Stimulated activated memory B cell treated with anti-CD40 and anti-IgM and Interleukin-4, amounts not matched to agents 10 μg/mL and 1 μg/mL and 100 μg/mL, for 72 hours (primary cell): ENCODE results near the gene TCHP.
"Not testable (repeated sequence)": the region's sequence is repeated elsewhere in the genome, so short reads cannot be mapped to it uniquely, and the experiment has no call there.

Experiments used
- ATAC-seq: fragments of 150-1000 bp; cut with Tn5 transposase; 2 replicates; pipeline ENCODE4 v1.10.0; 2021
- H3K27ac Mint-ChIP-seq: one replicate; pipeline ENCODE4 v1.8.0; 2022; ENCODE audit warnings: mild to moderate bottlenecking, mixed read lengths
- H3K27me3 Mint-ChIP-seq: one replicate; pipeline ENCODE4 v1.8.0; 2022; ENCODE audit warnings: mixed read lengths
- H3K36me3 Mint-ChIP-seq: one replicate; pipeline ENCODE4 v1.8.0; 2022; ENCODE audit warnings: mixed read lengths
- H3K4me1 Mint-ChIP-seq: one replicate; pipeline ENCODE4 v1.8.0; 2022; ENCODE audit warnings: mixed read lengths
- H3K4me3 Mint-ChIP-seq: one replicate; pipeline ENCODE4 v1.8.0; 2022; ENCODE audit warnings: mild to moderate bottlenecking, moderate library complexity, mixed read lengths
- H3K9me3 Mint-ChIP-seq: one replicate; pipeline ENCODE4 v1.8.0; 2022; ENCODE audit warnings: mixed read lengths

TCHP gene

DNA sequence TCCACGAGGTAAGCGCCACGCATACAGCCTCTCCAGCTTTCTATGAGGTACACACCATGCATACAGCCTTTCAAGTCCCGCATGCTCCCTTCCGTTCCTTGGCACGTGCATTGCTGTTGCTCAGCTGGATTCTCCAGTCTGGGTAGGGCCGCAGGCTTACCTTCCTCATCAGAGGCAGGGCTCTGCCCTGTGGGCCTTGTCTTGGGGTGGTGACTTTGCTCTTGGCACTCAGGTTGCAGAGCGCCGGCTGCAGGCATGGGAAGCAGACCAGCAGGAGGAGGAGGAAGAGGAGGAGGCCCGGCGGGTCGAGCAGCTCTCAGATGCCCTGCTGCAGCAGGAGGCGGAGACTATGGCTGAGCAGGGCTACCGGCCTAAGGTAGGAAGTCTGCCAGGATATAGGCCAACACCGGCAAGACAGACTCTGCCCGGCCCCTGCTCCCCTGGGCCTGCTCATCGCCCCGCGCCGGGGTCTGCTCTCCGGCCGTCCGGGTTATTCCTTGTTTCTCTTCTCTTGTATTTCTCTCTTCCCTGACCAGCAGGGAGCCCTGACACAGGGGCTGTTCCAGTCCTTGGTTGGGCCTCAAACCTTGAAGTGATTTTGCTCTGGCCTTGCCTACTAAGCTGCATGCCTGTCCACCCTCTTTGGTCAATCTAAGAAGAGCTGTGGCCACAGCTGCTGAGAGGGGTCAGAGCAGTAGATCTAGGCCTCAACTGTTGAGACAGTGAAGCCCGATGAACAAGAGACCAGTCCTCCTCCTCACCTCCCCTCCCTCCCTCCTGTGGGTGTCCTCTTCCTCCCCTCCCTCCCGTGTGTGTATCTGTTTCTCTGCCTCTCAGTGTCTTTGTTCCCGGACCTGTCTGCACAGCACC, 15.3 kb downstream of the TCHP start:
- H3K4me1 Mint-ChIP-seq: no peaks in the 10 kb centered on the region
- no peak overlapping the region for H3K4me3 Mint-ChIP-seq
- H3K27ac Mint-ChIP-seq: no peak overlapping the region
- no peak for ATAC-seq
- peaks cover 69% of the 10 kb centered on the region for H3K36me3 Mint-ChIP-seq
- no peaks in the 10 kb centered on the region for H3K9me3 Mint-ChIP-seq
- H3K27me3 Mint-ChIP-seq: no peaks in the 10 kb centered on the region

DNA sequence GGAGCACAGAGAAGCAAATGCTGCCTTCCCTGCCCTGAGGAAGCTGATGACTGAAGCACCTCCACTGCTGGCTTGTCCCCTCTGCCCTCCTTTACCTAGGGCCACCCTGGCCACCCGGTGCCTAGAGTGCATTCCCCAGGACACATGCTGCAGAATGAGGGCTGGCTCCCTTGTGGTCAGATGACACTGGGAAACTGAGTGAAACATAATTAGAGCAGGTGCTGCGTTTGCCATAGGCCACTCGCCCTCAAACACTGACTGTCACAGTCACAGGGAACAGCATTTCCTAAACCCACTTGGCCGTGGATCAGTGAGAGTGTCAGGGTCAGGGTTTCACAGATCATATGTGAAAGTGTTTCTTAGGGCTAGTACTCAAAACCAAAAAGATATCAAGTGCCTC, 16.0 kb downstream of the TCHP start:
- Mint-ChIP-seq H3K27ac (no peak overlapping the region), H3K27me3 (no peaks in the 10 kb centered on the region), H3K4me1 (no peaks in the 10 kb centered on the region), H3K36me3 (peaks cover 69% of the 10 kb centered on the region), H3K4me3 (no peak overlapping the region), H3K9me3 (no peaks in the 10 kb centered on the region)
- no peak for ATAC-seq

DNA sequence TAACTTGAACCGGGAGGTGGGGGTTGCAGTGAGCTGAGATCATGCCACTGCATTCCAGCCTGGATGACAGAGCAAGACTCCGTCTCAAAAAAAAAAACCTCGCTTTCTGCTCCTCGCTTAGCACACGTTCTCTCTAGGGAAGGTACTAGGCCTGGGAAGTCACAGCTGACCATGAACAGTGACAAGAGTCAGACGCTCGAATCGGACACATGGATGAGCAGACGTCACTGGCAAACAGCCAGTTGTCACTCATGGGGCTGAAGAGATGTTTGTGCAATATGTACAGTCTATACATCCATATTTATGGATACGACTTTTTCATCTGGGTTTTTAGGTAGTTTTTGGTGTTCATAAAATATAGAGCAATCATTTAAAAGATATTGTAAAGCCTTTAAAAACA, 19.4 kb downstream of the TCHP start:
- Mint-ChIP-seq H3K4me3 (no peak overlapping the region), H3K36me3 (peaks cover 64% of the 10 kb centered on the region), H3K27ac (no peak overlapping the region), H3K9me3 (no peaks in the 10 kb centered on the region), H3K27me3 (no peaks in the 10 kb centered on the region), H3K4me1 (peaks cover 14% of the 10 kb centered on the region)
- no peak for ATAC-seq

DNA sequence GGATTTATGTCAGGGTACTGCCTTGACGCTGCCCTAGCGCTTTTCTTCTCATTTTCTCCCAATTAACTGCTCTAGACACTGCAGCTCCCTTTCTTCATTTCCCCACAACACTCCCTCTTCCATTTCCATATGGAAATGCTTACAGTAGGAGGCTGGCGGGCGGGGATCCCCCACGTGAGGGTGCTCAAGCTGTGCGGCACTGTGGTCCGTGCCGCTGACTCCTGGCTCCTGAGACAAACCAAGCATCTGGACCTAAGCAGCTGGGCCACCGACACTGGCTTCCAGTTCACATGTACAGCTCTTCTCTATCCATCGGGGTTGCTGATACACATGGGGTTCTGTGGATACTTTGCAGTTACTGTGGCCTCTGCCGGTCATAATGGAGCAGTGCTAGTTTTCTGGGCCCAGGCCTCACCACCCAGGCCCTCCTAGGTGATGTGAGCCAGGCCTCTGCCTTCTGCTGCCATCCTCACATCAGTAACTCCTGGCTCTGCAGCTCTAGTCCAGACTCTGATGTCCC, 20.2 kb downstream of the TCHP start:
- no peak for ATAC-seq
- no peak overlapping the region for H3K4me3 Mint-ChIP-seq
- H3K27ac Mint-ChIP-seq: no peak overlapping the region
- H3K36me3 Mint-ChIP-seq: peaks cover 61% of the 10 kb centered on the region
- H3K9me3 Mint-ChIP-seq: no peaks in the 10 kb centered on the region
- peaks cover 21% of the 10 kb centered on the region for H3K4me1 Mint-ChIP-seq
- no peaks in the 10 kb centered on the region for H3K27me3 Mint-ChIP-seq

DNA sequence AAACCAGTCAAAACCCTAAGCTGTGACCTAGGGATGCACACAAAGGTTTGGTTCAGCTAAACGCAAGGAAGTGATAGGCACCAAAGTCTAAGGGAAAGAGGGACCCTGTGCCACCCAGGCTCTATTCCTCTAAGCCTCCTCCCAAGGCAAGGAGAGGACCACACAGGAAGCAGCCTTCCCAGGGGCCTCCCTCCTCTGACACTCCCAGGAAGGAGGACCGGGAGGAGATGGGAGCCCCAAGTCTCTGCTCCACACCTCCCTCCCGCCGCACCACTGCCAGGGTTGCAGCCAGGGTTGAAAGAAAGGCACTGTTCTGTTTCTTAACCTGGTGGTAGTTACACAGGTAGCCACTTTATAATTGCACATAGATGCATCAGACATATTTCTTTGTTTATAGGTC, 21.9 kb downstream of the TCHP start:
- H3K27ac Mint-ChIP-seq: no peak overlapping the region
- H3K4me1 Mint-ChIP-seq: peaks cover 21% of the 10 kb centered on the region
- ATAC-seq: no peak
- H3K4me3 Mint-ChIP-seq: no peak overlapping the region
- H3K36me3 Mint-ChIP-seq: peaks cover 48% of the 10 kb centered on the region
- H3K27me3 Mint-ChIP-seq: no peaks in the 10 kb centered on the region
- no peaks in the 10 kb centered on the region for H3K9me3 Mint-ChIP-seq

DNA sequence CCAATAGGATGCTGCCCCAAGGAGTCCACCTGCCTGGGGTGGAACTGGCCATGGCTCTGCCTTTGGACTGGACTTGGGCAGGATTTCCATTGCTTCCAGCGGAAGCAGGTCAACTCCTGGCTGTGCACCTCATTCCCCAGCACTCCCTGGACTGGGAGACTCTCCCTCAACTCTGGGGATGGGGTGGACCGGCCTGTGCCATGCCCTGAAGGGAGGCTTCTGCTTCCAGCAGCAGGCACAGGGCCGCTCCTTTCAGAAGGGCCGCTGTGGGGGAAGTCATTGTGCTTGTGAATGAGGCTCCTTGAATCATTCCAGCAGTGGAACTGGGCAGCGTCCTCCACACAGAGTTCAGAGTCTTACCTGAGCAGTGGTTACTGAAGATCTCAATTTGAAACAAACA, 23.0 kb downstream of the TCHP start:
- ATAC-seq: no peak
- peaks cover 21% of the 10 kb centered on the region for H3K4me1 Mint-ChIP-seq
- no peaks in the 10 kb centered on the region for H3K27me3 Mint-ChIP-seq
- peak overlapping the region; percentile 25 for H3K27ac Mint-ChIP-seq
- H3K36me3 Mint-ChIP-seq: peaks cover 43% of the 10 kb centered on the region
- no peak overlapping the region for H3K4me3 Mint-ChIP-seq
- no peaks in the 10 kb centered on the region for H3K9me3 Mint-ChIP-seq

DNA sequence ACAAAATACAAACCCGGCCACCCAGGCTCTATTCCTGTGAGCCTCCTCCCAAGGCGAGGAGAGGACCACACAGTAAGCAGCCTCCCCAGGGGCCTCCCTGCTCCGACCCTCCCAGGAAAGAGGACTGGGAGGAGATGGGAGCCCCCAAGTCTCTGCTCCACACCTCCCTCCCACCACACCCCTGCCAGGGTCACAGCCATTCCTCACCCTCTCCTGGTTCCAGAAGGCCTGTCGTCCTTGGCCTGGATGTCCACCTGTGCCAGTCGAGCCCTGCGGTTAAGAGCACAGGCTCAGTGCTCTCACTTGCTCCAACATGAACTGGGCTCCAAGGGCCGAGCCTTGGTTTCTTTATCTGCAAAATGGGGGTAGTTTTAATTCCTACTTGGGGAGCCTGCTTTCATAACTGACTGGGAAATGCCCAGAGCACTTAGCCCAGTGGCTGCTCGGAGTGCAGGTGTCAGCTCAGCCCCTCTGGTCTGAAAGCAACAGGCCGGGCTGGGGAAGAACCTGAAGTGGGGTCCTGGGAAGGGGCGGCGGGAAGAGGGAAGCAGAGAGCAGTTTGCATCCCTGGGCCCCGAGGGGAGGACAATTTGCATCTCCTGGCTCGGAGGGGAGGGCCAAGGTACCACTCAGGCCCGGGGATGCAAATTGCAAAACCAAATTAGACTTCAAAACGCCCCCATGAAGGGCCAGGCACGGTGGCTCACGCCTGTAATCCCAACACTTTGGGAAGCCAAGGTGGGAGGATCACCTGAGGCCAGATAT, 23.6 kb downstream of the TCHP start:
- no peak for ATAC-seq
- Mint-ChIP-seq H3K9me3 (no peaks in the 10 kb centered on the region), H3K27me3 (no peaks in the 10 kb centered on the region), H3K4me3 (no peak overlapping the region), H3K27ac (peak overlapping the region; percentile 25), H3K36me3 (peaks cover 40% of the 10 kb centered on the region), H3K4me1 (peaks cover 21% of the 10 kb centered on the region)

DNA sequence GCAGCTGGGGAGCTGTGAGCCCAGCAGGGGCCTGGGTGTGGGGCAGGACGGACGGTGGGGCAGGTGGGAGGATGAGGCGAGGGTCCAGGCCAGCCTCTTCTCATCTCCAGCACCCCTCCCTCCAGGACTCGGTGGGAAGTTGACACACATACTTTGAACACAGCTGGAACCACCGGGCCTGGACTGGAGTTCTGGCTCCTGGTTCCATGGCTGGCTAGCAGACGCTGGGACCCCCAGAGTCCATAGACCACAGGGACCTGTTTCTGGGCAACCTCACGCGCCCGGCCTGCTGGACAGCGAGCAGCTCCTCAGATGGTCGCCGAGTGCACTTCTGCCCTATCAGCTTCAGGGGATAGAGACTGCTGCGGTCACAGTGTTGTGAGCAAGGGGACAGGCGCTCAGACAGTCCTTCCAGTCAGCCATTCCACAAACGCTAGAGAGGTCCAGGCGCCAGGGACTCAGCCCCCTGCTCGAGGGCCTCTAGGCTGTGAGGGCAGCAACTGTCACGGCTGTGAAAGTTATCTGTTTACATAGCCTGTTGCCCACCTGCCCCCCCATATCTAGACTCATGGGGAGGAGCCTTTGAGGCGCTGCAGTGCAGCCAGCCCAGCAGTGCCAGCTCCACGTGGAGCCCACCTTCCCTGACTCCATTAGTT, 25.2 kb downstream of the TCHP start:
- peaks cover 21% of the 10 kb centered on the region for H3K4me1 Mint-ChIP-seq
- no peak for ATAC-seq
- peaks cover 27% of the 10 kb centered on the region for H3K36me3 Mint-ChIP-seq
- no peak overlapping the region for H3K4me3 Mint-ChIP-seq
- no peaks in the 10 kb centered on the region for H3K27me3 Mint-ChIP-seq
- no peaks in the 10 kb centered on the region for H3K9me3 Mint-ChIP-seq
- H3K27ac Mint-ChIP-seq: peak overlapping the region; percentile 25

DNA sequence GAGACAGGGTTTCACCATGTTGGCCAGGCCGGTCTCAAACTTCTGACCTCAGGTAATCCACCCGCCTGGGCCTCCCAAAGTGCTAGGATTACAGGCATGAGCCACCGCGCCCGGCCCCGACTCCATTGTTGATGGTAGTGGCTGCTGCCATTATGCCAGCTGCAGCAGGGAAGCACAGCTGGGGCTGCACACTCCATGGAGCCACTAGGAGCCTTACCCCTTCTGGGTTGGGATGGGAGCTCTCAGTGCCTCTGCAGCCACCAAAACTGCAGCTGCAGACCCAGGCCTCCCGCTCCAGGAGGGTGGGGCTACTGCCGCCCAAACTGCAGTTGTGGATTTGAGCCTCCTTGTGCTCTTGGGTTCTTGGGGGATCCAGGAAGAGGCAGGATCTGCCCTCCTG, 25.9 kb downstream of the TCHP start:
- Mint-ChIP-seq H3K36me3 (peaks cover 20% of the 10 kb centered on the region), H3K27me3 (no peaks in the 10 kb centered on the region), H3K9me3 (no peaks in the 10 kb centered on the region)

DNA sequence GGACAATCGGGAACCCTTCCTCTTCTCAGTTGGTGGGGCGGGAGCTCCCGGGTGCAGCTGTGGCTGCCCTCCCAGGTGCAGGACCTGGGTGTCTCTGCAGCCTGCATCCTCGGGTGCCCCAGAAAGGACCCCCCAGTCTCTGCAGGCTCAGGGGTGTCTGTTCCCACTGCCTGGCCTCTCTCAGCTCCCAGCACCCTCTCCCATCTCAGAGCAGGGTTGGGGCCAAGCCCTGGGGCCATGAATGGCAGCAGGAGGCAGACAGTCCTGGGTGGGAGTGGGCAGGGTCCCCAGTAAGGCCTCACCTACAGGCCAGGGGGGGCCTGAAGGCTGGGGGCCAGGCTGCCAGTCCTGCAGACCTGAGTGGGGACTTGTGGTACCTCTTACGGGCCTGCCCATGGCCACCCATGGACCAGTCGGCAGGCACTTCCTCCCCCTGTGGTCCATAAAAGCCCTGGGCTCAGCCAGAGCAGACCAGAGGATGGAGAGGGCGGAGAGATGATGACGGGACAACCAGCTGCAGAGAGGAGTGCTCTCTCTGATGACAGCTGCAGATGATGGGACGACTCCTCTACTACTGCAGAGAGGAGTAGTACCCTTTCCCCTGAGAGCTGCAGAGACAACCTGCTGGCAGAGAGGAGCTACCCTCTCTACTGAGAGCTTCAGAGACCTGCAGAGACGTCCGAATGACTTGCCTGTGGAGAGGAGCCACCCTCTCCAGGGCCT, 26.6 kb downstream of the TCHP start:
- H3K36me3 Mint-ChIP-seq: peaks cover 23% of the 10 kb centered on the region
- ATAC-seq: no peak
- no peak overlapping the region for H3K4me3 Mint-ChIP-seq
- H3K4me1 Mint-ChIP-seq: peaks cover 21% of the 10 kb centered on the region
- no peaks in the 10 kb centered on the region for H3K27me3 Mint-ChIP-seq
- no peak overlapping the region for H3K27ac Mint-ChIP-seq
- H3K9me3 Mint-ChIP-seq: no peaks in the 10 kb centered on the region

More for the DNA sequence above, 25.9 kb downstream of the TCHP start:
- H3K4me3 Mint-ChIP-seq: no peak overlapping the region
- H3K4me1 Mint-ChIP-seq: peaks cover 21% of the 10 kb centered on the region
- no peak for ATAC-seq
- no peak overlapping the region for H3K27ac Mint-ChIP-seq

DNA sequence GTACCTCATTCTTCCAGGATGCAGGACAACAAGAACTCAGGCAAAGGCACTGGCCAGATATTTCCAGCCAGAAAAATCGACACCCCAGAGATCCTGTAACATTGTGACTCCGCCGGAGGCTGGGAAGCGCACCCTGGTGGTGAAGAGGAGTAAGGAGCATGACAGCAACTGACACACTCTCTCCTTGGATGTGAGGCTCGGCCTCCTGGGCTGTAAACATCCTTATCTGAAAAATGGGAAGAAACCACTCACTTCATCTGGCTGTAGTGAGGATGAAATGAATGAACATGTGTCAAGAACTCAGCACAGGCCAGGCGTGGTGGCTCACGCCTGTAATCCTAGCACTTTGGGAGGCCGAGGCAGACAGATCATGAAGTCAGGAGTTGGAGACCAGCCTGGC, 27.5 kb downstream of the TCHP start:
- H3K4me3 Mint-ChIP-seq: no peak overlapping the region
- no peaks in the 10 kb centered on the region for H3K27me3 Mint-ChIP-seq
- H3K9me3 Mint-ChIP-seq: no peaks in the 10 kb centered on the region
- no peak overlapping the region for H3K27ac Mint-ChIP-seq
- H3K4me1 Mint-ChIP-seq: peaks cover 21% of the 10 kb centered on the region
- no peak for ATAC-seq
- peaks cover 27% of the 10 kb centered on the region for H3K36me3 Mint-ChIP-seq

DNA sequence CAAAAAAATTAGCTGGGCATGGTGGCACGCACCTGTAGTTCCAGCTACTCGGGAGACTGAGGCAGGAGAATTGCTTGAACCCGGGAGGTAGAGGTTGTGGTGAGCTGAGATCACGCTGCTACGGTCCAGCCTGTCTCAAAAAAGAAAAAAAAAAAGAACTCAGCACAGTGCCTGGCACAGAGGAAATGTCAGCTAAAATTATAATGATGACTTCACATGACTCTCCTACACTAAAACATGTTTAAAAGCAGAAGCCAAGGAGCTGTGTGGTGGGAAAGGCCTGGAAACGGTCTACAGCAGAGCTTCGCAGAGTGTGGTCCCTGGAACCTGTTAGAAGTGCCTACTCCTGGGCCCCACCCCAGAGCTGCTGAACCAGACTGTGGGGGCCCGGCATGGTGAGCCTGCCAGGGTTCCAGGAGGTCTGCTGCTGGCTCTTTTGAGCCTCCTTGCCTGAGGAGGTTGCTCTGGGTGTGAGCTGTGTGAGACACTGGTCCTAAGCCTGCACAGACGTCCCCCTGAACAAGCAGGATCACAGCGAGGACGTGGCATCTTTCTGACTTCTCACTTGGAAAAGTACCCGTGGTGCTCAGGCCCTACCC, 28.1 kb downstream of the TCHP start:
- Mint-ChIP-seq H3K4me1 (peaks cover 18% of the 10 kb centered on the region), H3K9me3 (no peaks in the 10 kb centered on the region), H3K4me3 (no peak overlapping the region), H3K36me3 (peaks cover 28% of the 10 kb centered on the region), H3K27ac (no peak overlapping the region), H3K27me3 (no peaks in the 10 kb centered on the region)
- no peak for ATAC-seq

DNA sequence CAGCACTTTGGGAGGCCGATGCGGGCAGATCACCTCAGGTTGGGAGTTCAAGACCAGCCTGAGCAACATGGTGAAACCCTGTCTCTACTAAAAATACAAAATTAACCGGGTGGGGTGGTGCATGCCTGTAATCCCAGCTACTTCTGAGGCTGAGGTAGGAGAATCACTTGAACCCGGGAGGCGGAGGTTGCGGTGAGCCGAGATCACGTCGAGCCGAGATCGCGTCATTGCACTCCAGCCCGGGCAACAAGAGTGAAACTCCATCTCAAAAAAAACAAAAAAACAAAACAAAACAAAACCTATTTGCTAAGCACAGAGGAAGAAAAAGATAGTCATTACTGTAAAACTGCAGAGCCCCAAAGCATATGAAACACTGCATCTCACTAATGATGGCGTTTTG, 29.3 kb downstream of the TCHP start:
- H3K27me3 Mint-ChIP-seq, H3K4me1 Mint-ChIP-seq, H3K9me3 Mint-ChIP-seq, H3K27ac Mint-ChIP-seq, H3K4me3 Mint-ChIP-seq, ATAC-seq: not testable (repeated sequence)
- H3K36me3 Mint-ChIP-seq: peaks cover 26% of the 10 kb centered on the region

DNA sequence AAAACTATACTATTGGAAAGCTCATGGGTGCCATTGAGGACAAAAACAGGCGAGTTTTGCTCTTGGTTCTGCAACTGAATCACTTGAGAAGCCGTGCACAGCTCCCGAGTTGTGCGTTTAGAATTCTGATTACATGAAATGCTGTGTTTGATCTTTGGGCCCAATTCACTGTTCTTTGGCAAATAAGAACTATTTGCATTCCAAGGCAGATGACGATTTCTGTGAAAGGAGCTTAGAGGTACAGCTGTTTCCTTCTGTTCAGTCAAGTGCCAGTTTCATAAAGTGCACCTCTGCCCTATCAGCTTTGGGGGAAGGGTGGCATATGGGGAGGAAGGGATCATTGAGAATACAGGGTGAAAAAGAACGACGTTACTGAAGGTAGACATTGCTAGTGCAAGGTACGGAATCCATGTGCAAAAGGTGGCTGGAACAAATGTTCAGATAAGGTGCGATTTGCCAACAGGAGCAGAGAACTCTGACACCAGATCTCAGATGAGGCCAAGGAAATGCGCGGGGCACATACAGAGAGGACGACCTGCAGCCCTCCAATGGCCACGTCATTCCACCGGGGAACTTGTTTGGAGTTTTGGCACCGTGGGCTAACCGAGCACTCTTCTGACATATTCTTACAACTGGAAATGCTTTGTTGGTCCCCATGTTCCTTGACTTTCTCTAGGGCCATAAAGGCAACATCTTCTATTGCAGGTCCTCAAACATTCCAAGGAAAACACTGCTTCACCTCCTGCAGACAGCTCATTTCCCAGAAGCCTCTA, 30.1 kb downstream of the TCHP start:
- Mint-ChIP-seq H3K9me3 (no peaks in the 10 kb centered on the region), H3K36me3 (peaks cover 18% of the 10 kb centered on the region), H3K4me1 (no peaks in the 10 kb centered on the region), H3K27ac (no peak overlapping the region), H3K4me3 (no peak overlapping the region), H3K27me3 (no peaks in the 10 kb centered on the region)
- no peak for ATAC-seq
